Upper lobe of left lung (tissue), 4 donors: ENCODE measurements around the gene BCOR.

Source experiments
- EP300 ChIP-seq, 4 donors: sonication (generic); formaldehyde crosslinking; IDR thresholded peaks; one replicate each; pipeline ENCODE4 v1.5.1; 2017; ENCODE audit warnings: antibody characterized with exemption in 4 of 4, control low read depth in 2 of 4
- POLR2A ChIP-seq, 4 donors: fragments of 450-650 bp; IDR thresholded peaks; one replicate each; pipeline ENCODE4 v1.5.1; 2016 to 2017; ENCODE audit warnings: antibody characterized with exemption in 4 of 4, mild to moderate bottlenecking in 2 of 4
- POLR2AphosphoS5 ChIP-seq, 2 donors: sonication (generic); formaldehyde crosslinking; IDR thresholded peaks; one replicate each; pipeline ENCODE4 v1.5.1; 2017; ENCODE audit warnings: antibody characterized with exemption in 2 of 2
- TF ChIP-seq, protein P1 (sequence below), 6 experiments: fragments of 450-650 bp in 4 of 6; fragments of 200-600 bp in 2 of 6; sonication (generic) in 2 of 6; IDR thresholded peaks; one replicate each; pipeline ENCODE4 v1.5.1; 2016 to 2019; ENCODE audit warnings: antibody characterized with exemption in 6 of 6

- TF ChIP-seq, protein P1, sequence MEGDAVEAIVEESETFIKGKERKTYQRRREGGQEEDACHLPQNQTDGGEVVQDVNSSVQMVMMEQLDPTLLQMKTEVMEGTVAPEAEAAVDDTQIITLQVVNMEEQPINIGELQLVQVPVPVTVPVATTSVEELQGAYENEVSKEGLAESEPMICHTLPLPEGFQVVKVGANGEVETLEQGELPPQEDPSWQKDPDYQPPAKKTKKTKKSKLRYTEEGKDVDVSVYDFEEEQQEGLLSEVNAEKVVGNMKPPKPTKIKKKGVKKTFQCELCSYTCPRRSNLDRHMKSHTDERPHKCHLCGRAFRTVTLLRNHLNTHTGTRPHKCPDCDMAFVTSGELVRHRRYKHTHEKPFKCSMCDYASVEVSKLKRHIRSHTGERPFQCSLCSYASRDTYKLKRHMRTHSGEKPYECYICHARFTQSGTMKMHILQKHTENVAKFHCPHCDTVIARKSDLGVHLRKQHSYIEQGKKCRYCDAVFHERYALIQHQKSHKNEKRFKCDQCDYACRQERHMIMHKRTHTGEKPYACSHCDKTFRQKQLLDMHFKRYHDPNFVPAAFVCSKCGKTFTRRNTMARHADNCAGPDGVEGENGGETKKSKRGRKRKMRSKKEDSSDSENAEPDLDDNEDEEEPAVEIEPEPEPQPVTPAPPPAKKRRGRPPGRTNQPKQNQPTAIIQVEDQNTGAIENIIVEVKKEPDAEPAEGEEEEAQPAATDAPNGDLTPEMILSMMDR (IDR thresholded peaks at IDR 0.05), result no peak
- TF ChIP-seq POLR2A (IDR thresholded peaks at IDR 0.05) (peak in 1 of 4 donors; percentile 47), POLR2AphosphoS5 (IDR thresholded peaks at IDR 0.05) (no peak), EP300 (IDR thresholded peaks at IDR 0.05) (no peak)
Measured at GRCh38 chrX:40109288-40110008, 11.7 kb upstream of the BCOR start.
